Duodenal mucosa (tissue), 2 donors: ENCODE data around the gene RAB6B.

Experiments
- H3K27ac ChIP-seq: one replicate; pipeline ENCODE4 v1.7.0; 2013; ENCODE audit warnings: low read depth, low read length
- H3K27me3 ChIP-seq, 2 donors: one replicate each; pipeline ENCODE4 v1.7.0; 2013; ENCODE audit warnings: low read length in 2 of 2, control low read depth in 1 of 2; ENCODE audit not compliant: insufficient read depth in 2 of 2, control insufficient read depth in 1 of 2
- H3K36me3 ChIP-seq, 2 donors: one replicate each; pipeline ENCODE4 v1.7.0; 2013; ENCODE audit warnings: low read length in 2 of 2, control low read depth in 1 of 2; ENCODE audit not compliant: insufficient read depth in 2 of 2, control insufficient read depth in 1 of 2
- H3K4me1 ChIP-seq, 2 donors: one replicate each; pipeline ENCODE4 v1.7.0; 2013; ENCODE audit warnings: low read length in 2 of 2, control low read depth in 1 of 2; ENCODE audit not compliant: insufficient read depth in 2 of 2, control insufficient read depth in 1 of 2
- H3K4me3 ChIP-seq, 2 donors: one replicate each; pipeline ENCODE4 v1.7.0; 2013; ENCODE audit warnings: low read length in 2 of 2, low read depth in 1 of 2
- H3K9ac ChIP-seq, 2 donors: one replicate each; pipeline ENCODE4 v1.7.0; 2013; ENCODE audit warnings: low read length in 2 of 2, low read depth in 1 of 2
- H3K9me3 ChIP-seq, 2 donors: one replicate each; pipeline ENCODE4 v1.7.0; 2013; ENCODE audit warnings: low read length in 2 of 2, control low read depth in 1 of 2; ENCODE audit not compliant: control insufficient read depth in 1 of 2

RAB6B gene

DNA sequence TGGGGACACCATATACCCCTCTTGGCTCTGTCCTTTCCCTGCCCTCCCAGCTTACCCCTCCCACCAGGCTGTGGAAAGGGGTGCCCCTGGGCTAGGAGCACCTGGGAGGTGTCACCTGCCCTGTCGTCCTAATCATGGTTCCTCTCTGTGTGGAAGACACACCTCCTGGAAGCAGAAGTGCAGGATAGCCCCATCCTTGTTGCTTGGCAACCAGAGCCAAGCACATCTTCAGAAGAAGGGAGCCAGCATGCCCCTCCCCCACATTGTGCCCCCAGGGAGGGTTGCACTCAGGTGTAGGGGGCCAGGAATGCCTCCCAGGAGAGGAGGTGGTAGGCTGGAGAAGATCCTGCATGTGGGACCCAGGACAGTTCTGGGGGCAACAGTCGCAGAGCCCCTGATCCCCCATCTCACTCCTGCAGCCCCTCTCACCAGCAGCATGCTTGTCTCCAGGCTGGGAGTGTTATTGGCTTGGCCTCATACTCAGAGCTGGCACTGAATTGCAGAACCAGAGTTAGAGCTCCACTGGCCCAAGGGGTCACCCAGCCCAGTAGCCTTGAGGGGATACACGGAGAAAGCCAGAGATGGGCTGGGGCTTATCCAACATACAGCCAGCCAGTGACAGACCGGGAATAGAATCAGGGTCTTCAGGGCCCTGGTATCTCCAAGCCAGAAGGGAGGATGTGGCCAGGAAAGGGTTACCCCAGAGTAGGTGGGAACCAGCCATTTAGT is 8.4 kb downstream of the RAB6B start:
- H3K4me3 ChIP-seq = no peak overlapping the region
- H3K4me1 ChIP-seq = peaks cover 10 to 11% of the 10 kb centered on the region in 2 donors
- H3K27ac ChIP-seq = no peak overlapping the region

DNA sequence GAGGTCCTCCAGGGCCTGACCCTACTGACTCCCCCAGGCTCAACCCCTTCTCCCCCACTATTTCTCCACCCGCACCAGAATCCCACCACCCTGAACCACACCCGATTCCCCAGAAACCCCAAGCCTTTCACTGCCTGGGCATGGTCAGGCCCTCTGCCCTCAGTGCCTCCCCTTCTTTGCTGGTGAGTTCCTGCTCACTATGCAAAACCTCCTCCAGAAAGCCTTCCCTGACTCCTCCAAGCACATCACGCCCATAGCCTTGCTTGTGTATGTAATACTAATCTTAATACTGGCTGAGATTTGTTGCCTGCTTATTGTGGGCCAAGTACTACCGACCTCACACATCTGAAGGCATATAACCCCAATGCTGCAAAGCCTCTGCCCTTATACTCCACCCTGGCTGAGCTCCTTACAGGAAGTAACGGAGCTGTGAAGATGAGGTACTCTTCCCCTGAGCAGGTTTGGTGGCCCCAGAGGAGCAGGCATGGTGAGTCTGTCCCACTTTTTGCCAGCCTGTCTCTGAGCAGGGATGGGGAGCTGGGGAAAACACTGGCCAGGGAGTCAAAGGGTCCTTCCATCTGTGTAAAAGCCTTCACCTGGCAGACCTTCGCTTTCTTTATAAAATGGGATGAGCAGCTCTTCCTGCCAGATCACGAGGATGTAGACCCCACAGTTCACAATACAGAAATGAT is 9.5 kb downstream of the RAB6B start:
- H3K9me3 ChIP-seq = no peaks in the 10 kb centered on the region
- no peak overlapping the region for H3K4me3 ChIP-seq
- H3K27ac ChIP-seq = no peak overlapping the region
- H3K4me1 ChIP-seq = peaks cover 11 to 14% of the 10 kb centered on the region in 2 donors
- no peaks in the 10 kb centered on the region for H3K27me3 ChIP-seq
- no peaks in the 10 kb centered on the region for H3K36me3 ChIP-seq
- no peak overlapping the region for H3K9ac ChIP-seq

More for the DNA sequence above, 8.4 kb downstream of the RAB6B start:
- Histone ChIP-seq H3K9me3 (no peaks in the 10 kb centered on the region), H3K27me3 (no peaks in the 10 kb centered on the region), H3K36me3 (no peaks in the 10 kb centered on the region), H3K9ac (no peak overlapping the region)

DNA sequence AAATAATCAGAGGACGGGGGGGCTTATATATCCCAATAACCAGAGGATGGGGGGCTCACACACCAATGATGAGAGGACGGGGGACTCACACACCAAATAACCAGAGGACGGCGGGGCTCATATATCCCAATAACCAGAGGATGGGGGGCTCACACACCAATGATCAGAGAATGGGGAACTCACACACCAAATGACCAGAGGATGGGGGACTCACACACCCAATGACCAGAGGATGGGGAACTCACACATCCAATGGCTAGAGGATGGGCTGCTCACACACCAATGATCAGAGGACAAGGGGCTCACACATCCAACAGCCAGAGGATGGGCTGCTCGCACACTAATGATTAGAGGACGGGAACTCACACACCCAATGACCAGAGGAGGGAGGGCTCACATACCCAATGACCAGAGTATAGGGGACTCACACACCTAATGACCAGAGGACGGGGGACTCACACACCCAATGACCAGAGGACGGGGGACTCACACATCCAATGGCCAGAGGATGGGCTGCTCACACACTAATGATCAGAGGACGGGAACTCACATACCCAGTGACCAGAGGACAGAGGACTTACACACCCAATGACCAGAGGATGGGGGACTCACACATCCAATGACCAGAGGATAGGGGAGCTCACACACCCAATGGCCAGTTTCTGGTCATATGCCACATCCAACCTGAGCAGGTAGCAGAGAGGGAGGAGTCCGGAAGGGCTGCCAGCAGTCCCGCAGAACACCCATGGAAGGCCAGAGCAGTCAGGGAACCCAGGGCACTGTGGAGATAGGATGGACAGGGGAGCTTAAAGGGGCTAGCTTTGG is 10.6 kb downstream of the RAB6B start:
- no peak overlapping the region for H3K4me3 ChIP-seq
- no peaks in the 10 kb centered on the region for H3K36me3 ChIP-seq
- H3K27ac ChIP-seq = no peak overlapping the region
- H3K9me3 ChIP-seq = no peaks in the 10 kb centered on the region
- no peaks in the 10 kb centered on the region for H3K27me3 ChIP-seq
- H3K9ac ChIP-seq = no peak overlapping the region
- peaks cover 11 to 14% of the 10 kb centered on the region in 2 donors for H3K4me1 ChIP-seq

DNA sequence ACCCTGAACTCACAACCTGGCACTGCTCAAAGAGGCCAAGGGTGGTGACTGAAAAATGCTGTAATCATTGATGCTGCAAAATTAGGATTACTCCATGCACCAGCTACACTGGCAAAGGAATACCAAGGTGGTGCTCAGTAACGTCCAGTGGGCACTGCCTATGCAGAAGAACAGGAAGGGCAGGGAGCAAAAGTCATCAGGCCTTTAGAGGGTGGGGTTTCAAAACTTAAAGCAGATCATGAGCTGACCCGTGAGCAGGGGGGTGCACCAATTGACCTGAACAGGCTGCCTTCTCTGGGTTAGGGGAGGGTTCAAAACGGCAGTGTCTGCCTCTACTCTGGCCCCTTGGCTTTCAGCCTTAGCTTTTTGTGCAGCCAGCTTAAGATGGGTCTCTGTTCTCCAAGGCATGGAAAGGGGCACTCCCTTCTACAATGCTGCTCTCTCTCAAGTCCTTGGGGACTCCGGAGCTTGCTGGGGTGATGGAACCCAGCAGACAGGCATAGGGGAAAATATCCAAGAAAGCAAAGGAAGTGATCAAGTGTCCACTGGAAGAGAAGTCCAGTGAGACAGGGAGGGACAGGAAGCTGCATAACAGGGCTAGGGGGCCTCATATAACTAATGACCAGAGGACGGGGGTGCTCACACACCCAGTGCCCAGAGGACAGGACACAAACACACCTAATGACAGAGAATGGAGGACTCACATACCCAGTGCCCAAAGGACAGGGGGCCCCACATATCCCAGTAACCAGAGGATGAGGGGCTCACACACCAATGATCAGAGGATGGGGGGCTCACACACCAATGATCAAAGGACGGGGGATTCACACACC is 11.4 kb downstream of the RAB6B start:
- Histone ChIP-seq H3K9ac (no peak overlapping the region), H3K27ac (no peak overlapping the region), H3K36me3 (no peaks in the 10 kb centered on the region), H3K27me3 (no peaks in the 10 kb centered on the region), H3K4me3 (no peak overlapping the region), H3K4me1 (peaks cover 11 to 14% of the 10 kb centered on the region in 2 donors), H3K9me3 (peaks cover 0 to 5% of the 10 kb centered on the region in 2 donors)

DNA sequence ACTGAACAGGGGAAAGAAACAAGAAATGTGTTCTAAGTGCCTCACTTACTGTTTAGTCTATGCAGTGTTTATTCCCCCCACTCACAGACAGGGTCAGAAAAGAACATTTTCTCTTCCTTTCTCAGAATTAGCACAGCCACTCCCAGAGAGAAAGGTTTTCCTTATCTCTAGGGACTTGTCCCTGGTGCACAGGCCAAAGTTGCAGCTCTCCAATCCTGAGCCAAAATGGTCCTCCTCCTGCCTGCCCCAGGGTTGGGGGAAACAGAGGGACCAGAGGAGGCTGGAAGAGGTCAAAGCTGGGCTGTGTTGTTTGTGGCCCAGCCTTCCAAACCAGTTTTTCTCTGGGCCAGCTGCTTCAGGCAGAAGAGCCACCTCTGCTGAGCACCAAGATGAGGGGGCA is 12.0 kb downstream of the RAB6B start:
- peaks cover 0 to 6% of the 10 kb centered on the region in 2 donors for H3K9me3 ChIP-seq
- no peak overlapping the region for H3K9ac ChIP-seq
- no peaks in the 10 kb centered on the region for H3K27me3 ChIP-seq
- H3K27ac ChIP-seq = no peak overlapping the region
- no peak overlapping the region for H3K4me3 ChIP-seq
- peaks cover 11 to 14% of the 10 kb centered on the region in 2 donors for H3K4me1 ChIP-seq
- no peaks in the 10 kb centered on the region for H3K36me3 ChIP-seq

DNA sequence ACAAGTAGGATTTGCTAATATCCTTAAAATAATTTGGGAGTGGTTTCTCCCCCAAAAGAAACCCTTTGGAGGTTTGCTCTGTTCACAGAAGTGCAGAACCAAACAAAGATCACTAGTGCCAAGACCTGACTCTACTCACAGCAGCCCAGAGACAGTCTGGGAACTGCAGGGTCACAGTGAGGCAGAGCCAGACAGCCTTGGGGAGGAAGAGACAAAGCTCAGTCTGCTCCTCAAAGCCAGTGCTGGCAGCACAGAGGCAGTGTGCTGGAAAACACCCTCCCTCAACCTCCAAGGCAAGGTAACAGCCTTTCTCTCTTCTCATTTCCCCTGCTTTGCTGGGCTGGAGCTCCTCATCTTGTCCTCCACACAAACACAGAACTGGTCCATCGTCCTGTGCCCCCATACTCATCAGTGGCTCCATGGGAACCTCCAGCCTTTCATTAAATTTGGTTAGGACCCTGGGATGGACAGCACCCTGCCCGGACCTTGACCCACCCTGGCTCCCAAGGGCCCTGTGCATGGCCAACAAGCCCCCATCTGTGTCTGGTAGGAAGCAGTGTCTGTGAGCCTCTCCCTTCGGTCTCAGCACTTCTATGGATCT is 12.6 kb downstream of the RAB6B start:
- no peak overlapping the region for H3K27ac ChIP-seq
- peaks cover 11 to 14% of the 10 kb centered on the region in 2 donors for H3K4me1 ChIP-seq
- peaks cover 0 to 6% of the 10 kb centered on the region in 2 donors for H3K9me3 ChIP-seq
- no peak overlapping the region for H3K9ac ChIP-seq
- H3K27me3 ChIP-seq = no peaks in the 10 kb centered on the region
- H3K4me3 ChIP-seq = no peak overlapping the region
- H3K36me3 ChIP-seq = no peaks in the 10 kb centered on the region

DNA sequence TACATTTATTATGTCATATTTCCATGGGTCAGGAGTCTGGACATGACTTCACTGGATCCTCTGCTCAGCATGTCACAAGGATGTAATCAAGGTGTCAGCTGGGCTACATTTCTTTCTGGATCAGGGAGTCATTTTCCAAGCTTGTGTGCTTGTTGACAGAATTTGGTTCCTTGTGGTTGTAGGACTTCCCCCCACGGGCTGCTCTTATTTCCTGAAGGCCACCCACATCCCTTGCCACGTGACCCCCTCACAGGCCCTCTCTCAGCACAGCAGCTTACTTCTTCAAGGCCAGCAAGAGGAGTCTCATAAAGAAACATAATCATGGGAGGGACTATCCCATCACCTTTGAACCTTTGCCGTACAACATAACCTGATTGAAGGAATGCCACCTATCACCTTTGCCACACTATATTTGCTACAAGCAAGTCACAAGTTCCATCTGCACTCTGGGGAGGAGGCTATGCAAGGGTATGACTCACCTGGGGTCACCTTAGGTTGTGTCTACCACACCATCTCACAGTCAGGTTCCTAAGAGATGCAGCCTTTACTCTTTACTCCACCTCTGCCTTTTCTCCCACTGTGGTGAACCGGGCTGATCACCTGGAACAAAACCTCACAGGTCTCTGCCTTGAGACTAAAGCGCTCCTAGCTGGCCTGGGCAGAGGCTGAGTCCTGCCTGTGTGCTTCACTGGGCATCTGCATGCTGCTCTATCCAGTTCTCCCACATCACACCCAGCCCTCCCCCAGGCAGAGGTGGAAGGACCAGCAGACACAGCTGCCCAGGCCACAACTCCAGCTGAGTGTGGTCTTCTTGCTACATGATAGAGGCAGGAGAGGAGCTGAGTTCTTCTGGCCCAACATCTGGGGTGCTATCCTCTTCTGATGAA is 13.5 kb downstream of the RAB6B start:
- peaks cover 11 to 14% of the 10 kb centered on the region in 2 donors for H3K4me1 ChIP-seq
- H3K9me3 ChIP-seq = peaks cover 0 to 6% of the 10 kb centered on the region in 2 donors
- no peaks in the 10 kb centered on the region for H3K27me3 ChIP-seq
- H3K9ac ChIP-seq = no peak overlapping the region
- H3K4me3 ChIP-seq = no peak overlapping the region
- no peaks in the 10 kb centered on the region for H3K36me3 ChIP-seq
- H3K27ac ChIP-seq = no peak overlapping the region

DNA sequence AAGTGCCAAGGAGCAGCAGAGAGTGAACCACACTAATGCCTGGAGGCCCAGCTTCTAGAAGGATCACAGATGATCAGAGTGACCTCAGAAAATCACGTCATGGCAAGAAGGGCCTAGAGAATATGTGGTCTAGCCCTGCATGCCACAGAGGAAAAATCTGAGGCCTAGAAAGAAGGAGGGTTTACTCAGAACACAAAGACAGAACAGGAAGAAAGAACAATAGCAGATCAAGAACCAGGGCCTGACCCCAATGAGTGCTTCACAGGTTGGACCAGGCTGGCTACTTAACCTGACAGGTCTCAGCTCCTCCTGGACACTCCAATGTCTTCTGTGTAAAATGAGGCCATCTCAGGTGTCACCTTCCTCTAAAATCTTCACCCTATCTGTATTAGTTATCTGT is 14.2 kb downstream of the RAB6B start:
- H3K4me1 ChIP-seq = peaks cover 11 to 14% of the 10 kb centered on the region in 2 donors
- H3K9ac ChIP-seq = no peak overlapping the region
- H3K36me3 ChIP-seq = no peaks in the 10 kb centered on the region
- H3K27me3 ChIP-seq = no peaks in the 10 kb centered on the region
- H3K27ac ChIP-seq = no peak overlapping the region
- no peak overlapping the region for H3K4me3 ChIP-seq
- H3K9me3 ChIP-seq = peaks cover 0 to 6% of the 10 kb centered on the region in 2 donors
